ENCODE data around the gene ARFRP1.

The ARFRP1 gene

DNA sequence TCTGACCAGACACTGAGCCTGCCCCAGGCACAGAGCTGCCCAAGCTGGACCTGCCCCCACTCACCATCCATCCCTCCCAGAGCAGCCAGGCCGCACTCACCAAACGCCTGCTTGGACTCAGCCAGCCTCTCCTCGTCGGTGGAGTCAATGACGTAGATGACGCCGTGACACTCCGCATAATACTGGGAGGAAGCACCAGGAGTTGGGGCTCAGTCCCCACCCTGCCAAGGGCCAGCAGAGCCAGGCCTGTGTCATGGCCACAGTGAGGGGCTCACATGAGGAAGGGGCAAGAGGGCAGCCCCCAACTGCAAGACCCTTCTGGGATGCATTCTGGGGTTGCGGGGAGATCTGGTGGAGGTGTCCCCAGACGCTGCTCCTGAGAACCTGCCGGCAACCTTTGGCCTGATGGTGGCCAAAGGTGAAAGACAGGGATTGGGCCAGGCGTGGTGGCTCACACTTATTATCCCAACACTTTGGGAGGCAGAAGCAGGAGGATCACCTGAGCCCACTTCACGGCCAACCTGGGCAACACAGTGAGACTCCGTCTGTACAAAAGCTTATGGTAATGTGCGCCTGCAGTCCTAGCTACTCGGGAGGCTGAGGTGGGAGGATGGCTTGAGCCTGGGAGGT is 5.6 kb downstream of the ARFRP1 start:
- Histone ChIP-seq H3K27me3 (ENCODE audit: insufficient read depth, low read depth, severe bottlenecking) (no peaks in the 10 kb centered on the region), H3K4me3 (ENCODE audit: low read depth, low read length) (no peak overlapping the region), H3K9me3 (ENCODE audit: severe bottlenecking) (no peaks in the 10 kb centered on the region), H3K36me3 (peaks cover 43% of the 10 kb centered on the region), H3K27ac (no peak overlapping the region)
- DNase-seq = no peak
- TF ChIP-seq, protein P1, sequence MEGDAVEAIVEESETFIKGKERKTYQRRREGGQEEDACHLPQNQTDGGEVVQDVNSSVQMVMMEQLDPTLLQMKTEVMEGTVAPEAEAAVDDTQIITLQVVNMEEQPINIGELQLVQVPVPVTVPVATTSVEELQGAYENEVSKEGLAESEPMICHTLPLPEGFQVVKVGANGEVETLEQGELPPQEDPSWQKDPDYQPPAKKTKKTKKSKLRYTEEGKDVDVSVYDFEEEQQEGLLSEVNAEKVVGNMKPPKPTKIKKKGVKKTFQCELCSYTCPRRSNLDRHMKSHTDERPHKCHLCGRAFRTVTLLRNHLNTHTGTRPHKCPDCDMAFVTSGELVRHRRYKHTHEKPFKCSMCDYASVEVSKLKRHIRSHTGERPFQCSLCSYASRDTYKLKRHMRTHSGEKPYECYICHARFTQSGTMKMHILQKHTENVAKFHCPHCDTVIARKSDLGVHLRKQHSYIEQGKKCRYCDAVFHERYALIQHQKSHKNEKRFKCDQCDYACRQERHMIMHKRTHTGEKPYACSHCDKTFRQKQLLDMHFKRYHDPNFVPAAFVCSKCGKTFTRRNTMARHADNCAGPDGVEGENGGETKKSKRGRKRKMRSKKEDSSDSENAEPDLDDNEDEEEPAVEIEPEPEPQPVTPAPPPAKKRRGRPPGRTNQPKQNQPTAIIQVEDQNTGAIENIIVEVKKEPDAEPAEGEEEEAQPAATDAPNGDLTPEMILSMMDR (IDR thresholded peaks at IDR 0.05; ENCODE audit: low read depth, low read length) = no peak

DNA sequence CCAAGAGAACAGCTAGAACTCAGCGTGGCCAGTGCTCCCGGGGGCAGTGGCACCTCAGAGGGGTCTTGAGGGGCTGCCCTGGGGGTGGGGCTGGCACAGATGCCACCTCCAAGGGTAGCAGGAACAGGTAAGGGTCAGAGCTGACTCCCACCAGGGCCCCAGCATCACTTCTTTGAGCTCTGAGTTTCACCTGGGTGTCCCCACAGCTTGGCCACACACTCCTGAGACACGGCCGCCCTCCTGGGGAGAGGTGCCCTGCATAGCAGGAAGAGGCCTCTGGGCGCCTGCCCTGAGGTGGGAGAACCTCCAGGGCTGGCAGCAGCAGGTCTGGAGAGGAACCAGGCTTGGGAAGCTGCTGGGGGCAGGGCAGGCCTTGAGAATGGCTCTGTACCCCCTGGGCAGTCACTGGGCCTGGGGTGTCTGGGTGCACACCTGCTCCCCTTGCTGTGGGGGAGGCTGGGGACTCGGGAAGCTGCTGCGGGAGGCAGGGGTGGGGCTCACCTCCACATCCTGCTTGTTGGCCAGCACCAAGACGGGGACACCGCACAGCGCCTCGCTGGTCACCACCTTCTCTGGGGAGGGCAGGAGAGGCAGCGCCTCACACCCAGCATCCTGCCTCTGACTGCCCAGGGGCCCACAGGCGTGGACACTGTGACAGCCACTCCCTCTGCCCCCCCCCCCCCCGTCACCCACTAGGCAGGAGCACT is 6.3 kb downstream of the ARFRP1 start:
- Histone ChIP-seq H3K27me3 (ENCODE audit: insufficient read depth, low read depth, severe bottlenecking) (no peaks in the 10 kb centered on the region), H3K9me3 (ENCODE audit: severe bottlenecking) (no peaks in the 10 kb centered on the region), H3K36me3 (peaks cover 45% of the 10 kb centered on the region), H3K27ac (no peak overlapping the region), H3K4me3 (ENCODE audit: low read depth, low read length) (no peak overlapping the region)
- DNase-seq = no peak
- TF ChIP-seq, protein P1 (IDR thresholded peaks at IDR 0.05; ENCODE audit: low read depth, low read length) = no peak

DNA sequence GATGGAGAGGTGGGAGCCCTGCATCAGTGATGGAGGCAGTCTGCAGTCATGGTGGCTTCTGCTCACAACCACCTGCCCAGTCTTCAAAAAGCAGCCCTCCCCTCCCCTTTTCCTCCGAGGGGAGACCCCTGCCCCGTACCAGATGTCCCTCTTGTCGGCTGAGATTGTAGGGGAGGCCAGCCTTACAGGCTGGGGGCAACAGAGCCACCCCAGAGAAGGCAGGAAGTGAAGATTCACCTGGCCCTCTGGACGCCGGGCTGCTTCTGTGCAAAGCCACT is 6.8 kb downstream of the ARFRP1 start:
- H3K27ac ChIP-seq = no peak overlapping the region
- no peaks in the 10 kb centered on the region for H3K27me3 ChIP-seq (ENCODE audit: insufficient read depth, low read depth, severe bottlenecking)
- H3K4me3 ChIP-seq (ENCODE audit: low read depth, low read length) = no peak overlapping the region
- peaks cover 42% of the 10 kb centered on the region for H3K36me3 ChIP-seq
- DNase-seq = no peak
- TF ChIP-seq, protein P1 (IDR thresholded peaks at IDR 0.05; ENCODE audit: low read depth, low read length) = no peak
- H3K9me3 ChIP-seq (ENCODE audit: severe bottlenecking) = no peaks in the 10 kb centered on the region

DNA sequence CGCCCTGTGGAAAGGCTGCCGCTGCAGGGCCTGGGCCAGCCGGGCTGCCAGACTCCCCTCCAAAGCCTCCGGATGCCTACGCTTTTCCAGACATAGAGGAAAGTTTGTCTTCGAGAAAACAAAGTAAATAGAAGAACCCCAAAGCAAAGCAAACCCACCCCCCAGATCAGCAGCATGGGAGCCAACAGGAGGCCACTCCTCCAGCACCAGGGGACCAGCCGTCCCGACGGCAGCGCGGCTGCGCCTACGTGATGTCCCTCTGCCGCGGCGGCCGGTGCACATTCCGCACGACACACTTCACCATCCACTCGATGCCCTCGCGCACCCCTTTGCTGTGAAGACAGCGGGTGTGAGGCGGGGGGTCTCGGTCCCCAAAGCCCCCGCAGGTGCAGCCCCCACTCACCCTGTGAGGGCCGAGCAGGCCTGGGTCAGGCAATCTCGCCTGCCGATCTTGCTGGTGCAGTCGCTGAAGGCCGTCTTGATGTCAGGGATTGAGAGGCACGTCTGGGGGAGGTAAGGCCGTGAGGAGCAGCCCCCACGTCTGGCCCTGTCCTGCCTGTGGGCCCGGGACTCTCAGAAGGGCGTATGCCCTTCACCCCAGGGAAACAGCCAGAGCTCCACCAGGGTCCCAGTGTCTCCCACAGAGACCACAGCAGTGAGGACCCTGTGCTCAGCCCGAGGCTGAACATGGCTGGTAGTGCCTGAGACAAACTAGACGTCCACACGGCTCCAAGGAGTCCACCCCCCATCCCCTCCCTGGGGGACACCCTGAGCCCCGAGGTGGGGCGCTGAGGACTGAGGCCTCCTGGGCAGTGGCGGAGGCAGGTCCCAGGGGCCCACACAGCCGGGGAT is 7.4 kb downstream of the ARFRP1 start:
- H3K9me3 ChIP-seq (ENCODE audit: severe bottlenecking) = no peaks in the 10 kb centered on the region
- TF ChIP-seq, protein P1 (IDR thresholded peaks at IDR 0.05; ENCODE audit: low read depth, low read length) = no peak
- H3K4me3 ChIP-seq (ENCODE audit: low read depth, low read length) = no peak overlapping the region
- peaks cover 42% of the 10 kb centered on the region for H3K36me3 ChIP-seq
- DNase-seq = no peak
- no peak overlapping the region for H3K27ac ChIP-seq
- H3K27me3 ChIP-seq (ENCODE audit: insufficient read depth, low read depth, severe bottlenecking) = no peaks in the 10 kb centered on the region

DNA sequence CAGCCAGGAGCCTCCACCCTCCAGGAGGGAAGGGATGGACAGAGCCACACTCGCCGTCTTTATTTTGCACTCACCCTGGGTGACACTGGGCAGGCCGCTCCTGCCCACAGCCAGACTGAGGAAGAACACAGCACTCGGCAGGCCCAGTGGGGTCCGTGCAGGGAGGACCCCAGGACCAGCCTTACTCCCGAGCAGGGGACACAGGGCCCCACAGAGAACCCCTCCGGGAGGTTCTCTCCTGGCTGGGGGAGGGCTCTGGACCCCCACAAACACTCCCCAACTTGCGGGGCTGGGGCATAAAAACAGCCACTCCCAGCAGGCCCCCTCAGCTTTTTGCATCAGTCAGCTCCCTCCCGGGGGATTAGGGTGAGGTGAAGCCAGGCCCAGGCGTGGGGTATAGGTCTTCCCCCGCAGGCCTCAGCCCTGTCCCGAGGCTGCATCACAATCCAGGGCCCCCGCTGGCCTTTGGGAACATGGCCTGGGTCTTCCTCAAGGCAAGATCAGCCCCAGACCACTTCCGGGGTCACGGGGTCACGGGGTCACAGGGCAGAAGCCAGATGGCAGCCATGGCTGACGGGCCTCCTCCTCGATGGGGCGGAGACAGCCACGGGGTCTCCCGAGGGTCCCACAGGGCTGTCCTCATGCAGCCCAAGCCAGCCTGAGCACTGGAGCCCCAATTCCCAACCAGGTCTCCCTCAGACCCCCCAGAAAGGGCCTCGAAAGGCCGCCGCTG is 8.1 kb downstream of the ARFRP1 start:
- Histone ChIP-seq H3K4me3 (ENCODE audit: low read depth, low read length) (no peak overlapping the region), H3K27ac (peak overlapping the region; percentile 26; the same call in 1 of the 2 replicates), H3K27me3 (ENCODE audit: insufficient read depth, low read depth, severe bottlenecking) (no peaks in the 10 kb centered on the region), H3K9me3 (ENCODE audit: severe bottlenecking) (no peaks in the 10 kb centered on the region), H3K36me3 (peaks cover 40% of the 10 kb centered on the region)
- TF ChIP-seq, protein P1 (IDR thresholded peaks at IDR 0.05; ENCODE audit: low read depth, low read length) = no peak
- no peak for DNase-seq
